Astrocyte (in vitro differentiated cells and primary cell): Measurements from ENCODE around the gene PHF13. TPM values are rescaled to one million over a fixed set of nuclear protein-coding genes. Genes with fewer than 3 reads are reported as not detected.

ENCODE experiments used
- DNase-seq: peaks from one replicate; pipeline ENCODE4 v3.0.0-alpha.2; 2010; ENCODE audit warnings: low read depth
- FAIRE-seq: peaks from 2 replicates; lab custom pipeline; 2011; peaks lifted over from hg19 to GRCh38; lab: Jason Lieb, UNC
- H2AFZ ChIP-seq: 2 replicates; pipeline ENCODE4 v1.6.0; 2012; ENCODE audit warnings: low read depth, low read length, inconsistent platforms
- H3K27ac ChIP-seq: 2 replicates; pipeline ENCODE4 v1.5.1; 2011; ENCODE audit warnings: low read depth, low read length, inconsistent platforms
- H3K27me3 ChIP-seq: 2 replicates; pipeline ENCODE4 v1.6.0; 2011; ENCODE audit warnings: low read length, inconsistent platforms; ENCODE audit not compliant: insufficient read depth
- H3K36me3 ChIP-seq: 2 replicates; pipeline ENCODE4 v1.5.1; 2011; ENCODE audit warnings: low read length, inconsistent platforms; ENCODE audit not compliant: insufficient read depth
- H3K4me1 ChIP-seq: 2 replicates; pipeline ENCODE4 v1.5.1; 2011; ENCODE audit warnings: low read length, inconsistent platforms; ENCODE audit not compliant: insufficient read depth
- H3K4me2 ChIP-seq: 2 replicates; pipeline ENCODE4 v1.6.0; 2012; ENCODE audit warnings: low read length, inconsistent platforms
- H3K4me3 ChIP-seq: 2 replicates; pipeline ENCODE4 v1.5.1; 2011; ENCODE audit warnings: low read depth, mild to moderate bottlenecking, low read length, inconsistent platforms; ENCODE audit not compliant: insufficient read depth
- H3K79me2 ChIP-seq: 2 replicates; pipeline ENCODE4 v1.6.0; 2012; ENCODE audit warnings: mild to moderate bottlenecking, low read length, inconsistent platforms; ENCODE audit not compliant: insufficient read depth
- H3K9ac ChIP-seq: 2 replicates; pipeline ENCODE4 v1.6.0; 2012; ENCODE audit warnings: mild to moderate bottlenecking, low read length, inconsistent platforms
- H3K9me3 ChIP-seq: 2 replicates; pipeline ENCODE4 v1.5.1; 2012; ENCODE audit warnings: low read depth, mild to moderate bottlenecking, low read length, inconsistent platforms; ENCODE audit not compliant: insufficient read depth
- H4K20me1 ChIP-seq: 2 replicates; pipeline ENCODE4 v1.6.0; 2012; ENCODE audit warnings: low read length, inconsistent platforms; ENCODE audit not compliant: insufficient read depth
- H3K27ac Mint-ChIP-seq: one replicate; pipeline ENCODE4 v1.8.0; 2021; ENCODE audit warnings: mild to moderate bottlenecking, mixed read lengths; ENCODE audit not compliant: unreplicated experiment
- H3K27me3 Mint-ChIP-seq: one replicate; pipeline ENCODE4 v1.8.0; 2021; ENCODE audit warnings: low read depth, mixed read lengths; ENCODE audit not compliant: unreplicated experiment
- H3K36me3 Mint-ChIP-seq: one replicate; pipeline ENCODE4 v1.8.0; 2021; ENCODE audit warnings: low read depth, mixed read lengths; ENCODE audit not compliant: unreplicated experiment
- H3K4me1 Mint-ChIP-seq: one replicate; pipeline ENCODE4 v1.8.0; 2021; ENCODE audit warnings: low read depth, mixed read lengths; ENCODE audit not compliant: unreplicated experiment
- H3K4me3 Mint-ChIP-seq: one replicate; pipeline ENCODE4 v1.8.0; 2021; ENCODE audit warnings: mild to moderate bottlenecking, moderate library complexity, mixed read lengths; ENCODE audit not compliant: unreplicated experiment
- H3K9me3 Mint-ChIP-seq: one replicate; pipeline ENCODE4 v1.8.0; 2021; ENCODE audit warnings: mild to moderate bottlenecking, mixed read lengths; ENCODE audit not compliant: unreplicated experiment
- EZH2 ChIP-seq: IDR thresholded peaks from 2 replicates; pipeline ENCODE4 v1.6.1; 2012; ENCODE audit warnings: mild to moderate bottlenecking, low read length, inconsistent platforms; ENCODE audit not compliant: insufficient read depth
- total RNA-seq: library from RNA; stranded (reverse); gene quantifications from 2 replicates; pipeline ENCODE4 v1.2.1, GENCODE V29; 2021
- TF ChIP-seq, protein P1 (sequence below): IDR thresholded peaks from 2 replicates; pipeline ENCODE4 v1.5.1; 2011; ENCODE audit warnings: low read depth, mild to moderate bottlenecking, inconsistent platforms, low read length, moderate library complexity; ENCODE audit not compliant: insufficient read depth

The PHF13 gene
- total RNA-seq, 1 donor from 2014 or later = 23.7 TPM

DNA sequence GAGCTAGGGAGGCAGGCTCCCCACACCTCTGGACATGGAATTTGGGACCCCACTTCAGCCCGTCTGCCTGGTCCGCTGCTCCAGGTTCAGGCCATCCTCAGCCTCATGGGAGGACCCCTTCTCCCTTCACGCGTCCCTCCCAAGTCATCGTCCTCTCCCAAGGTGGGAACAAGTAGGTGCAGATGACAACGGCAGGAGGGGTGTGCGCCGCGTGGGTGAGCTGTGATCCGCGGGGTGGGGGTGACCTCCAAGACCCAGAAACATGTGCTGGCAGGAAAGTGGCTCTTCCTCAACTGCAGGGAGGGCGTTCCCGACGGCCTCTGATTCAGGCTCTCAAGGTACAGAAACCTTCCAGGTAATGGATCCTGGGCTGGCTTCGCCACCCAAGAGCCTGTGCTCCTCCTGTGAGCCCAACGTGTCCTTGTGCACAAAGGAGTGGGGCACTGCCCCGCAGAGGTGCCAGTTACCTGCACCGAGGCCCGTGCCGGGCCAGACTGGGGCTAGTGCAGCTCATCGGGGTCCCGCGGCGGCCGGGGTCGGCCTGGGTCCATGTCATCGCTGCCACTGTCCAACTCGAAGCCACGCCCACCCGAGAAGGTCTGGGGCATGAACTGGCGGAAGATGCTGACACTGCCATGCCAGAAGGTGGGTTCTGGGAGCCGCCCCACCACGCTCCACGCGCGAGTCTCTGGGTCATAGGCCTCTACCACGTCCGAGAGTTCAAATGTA is 20.5 kb upstream of the PHF13 start:
- Mint-ChIP-seq H3K9me3 (no peaks in the 10 kb centered on the region), H3K27me3 (no peaks in the 10 kb centered on the region), H3K36me3 (peaks cover 23% of the 10 kb centered on the region), H3K27ac (no peak overlapping the region), H3K4me1 (peaks cover 2% of the 10 kb centered on the region), H3K4me3 (no peak overlapping the region)
- Histone ChIP-seq H3K9ac (no peak overlapping the region), H3K4me1 (no peaks in the 10 kb centered on the region), H3K79me2 (peaks cover 75% of the 10 kb centered on the region), H3K27me3 (no peaks in the 10 kb centered on the region), H3K9me3 (no peaks in the 10 kb centered on the region), H3K4me2 (no peak overlapping the region), H2AFZ (no peak overlapping the region), H3K36me3 (peaks cover 43% of the 10 kb centered on the region), H4K20me1 (peaks cover 96% of the 10 kb centered on the region), H3K27ac (no peak overlapping the region), H3K4me3 (no peak overlapping the region)
- TF ChIP-seq, protein P1, sequence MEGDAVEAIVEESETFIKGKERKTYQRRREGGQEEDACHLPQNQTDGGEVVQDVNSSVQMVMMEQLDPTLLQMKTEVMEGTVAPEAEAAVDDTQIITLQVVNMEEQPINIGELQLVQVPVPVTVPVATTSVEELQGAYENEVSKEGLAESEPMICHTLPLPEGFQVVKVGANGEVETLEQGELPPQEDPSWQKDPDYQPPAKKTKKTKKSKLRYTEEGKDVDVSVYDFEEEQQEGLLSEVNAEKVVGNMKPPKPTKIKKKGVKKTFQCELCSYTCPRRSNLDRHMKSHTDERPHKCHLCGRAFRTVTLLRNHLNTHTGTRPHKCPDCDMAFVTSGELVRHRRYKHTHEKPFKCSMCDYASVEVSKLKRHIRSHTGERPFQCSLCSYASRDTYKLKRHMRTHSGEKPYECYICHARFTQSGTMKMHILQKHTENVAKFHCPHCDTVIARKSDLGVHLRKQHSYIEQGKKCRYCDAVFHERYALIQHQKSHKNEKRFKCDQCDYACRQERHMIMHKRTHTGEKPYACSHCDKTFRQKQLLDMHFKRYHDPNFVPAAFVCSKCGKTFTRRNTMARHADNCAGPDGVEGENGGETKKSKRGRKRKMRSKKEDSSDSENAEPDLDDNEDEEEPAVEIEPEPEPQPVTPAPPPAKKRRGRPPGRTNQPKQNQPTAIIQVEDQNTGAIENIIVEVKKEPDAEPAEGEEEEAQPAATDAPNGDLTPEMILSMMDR = no peak
- DNase-seq (no peak), FAIRE-seq (no peak)

DNA sequence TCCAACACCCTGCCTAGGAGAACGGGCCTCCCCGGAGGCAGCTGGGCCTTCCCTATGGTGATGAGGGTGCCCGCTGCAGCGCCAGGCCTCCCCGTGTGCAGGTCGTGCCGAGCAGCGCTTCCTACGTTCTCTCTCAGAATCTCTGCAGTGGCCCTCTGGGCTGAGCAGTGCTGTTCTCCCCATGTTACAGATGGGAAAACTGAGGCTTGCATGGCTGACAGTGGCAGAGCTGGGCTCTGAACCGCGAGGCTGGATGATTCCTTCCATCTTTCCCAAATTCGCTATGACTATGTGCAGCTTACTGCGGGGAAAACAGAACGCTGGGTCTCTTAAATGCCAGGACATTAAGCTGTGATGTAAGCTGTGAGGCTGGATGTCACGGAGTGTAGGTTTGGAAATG is 19.7 kb upstream of the PHF13 start:
- DNase-seq (no peak), FAIRE-seq (no peak)
- Mint-ChIP-seq H3K27ac (no peak overlapping the region), H3K9me3 (no peaks in the 10 kb centered on the region), H3K4me1 (peaks cover 2% of the 10 kb centered on the region), H3K36me3 (peaks cover 24% of the 10 kb centered on the region), H3K4me3 (no peak overlapping the region), H3K27me3 (no peaks in the 10 kb centered on the region)
- no peaks in the 10 kb centered on the region for H3K4me1 ChIP-seq
- H2AFZ ChIP-seq = no peak overlapping the region
- H3K4me3 ChIP-seq = no peak overlapping the region
- H4K20me1 ChIP-seq = peaks cover 96% of the 10 kb centered on the region
- H3K27me3 ChIP-seq = no peaks in the 10 kb centered on the region
- H3K36me3 ChIP-seq = peaks cover 43% of the 10 kb centered on the region
- no peak overlapping the region for H3K4me2 ChIP-seq
- no peaks in the 10 kb centered on the region for H3K9me3 ChIP-seq
- H3K79me2 ChIP-seq = peaks cover 79% of the 10 kb centered on the region
- no peak overlapping the region for H3K27ac ChIP-seq
- H3K9ac ChIP-seq = no peak overlapping the region
- TF ChIP-seq, protein P1 = no peak
- TF ChIP-seq EZH2 = no peak

DNA sequence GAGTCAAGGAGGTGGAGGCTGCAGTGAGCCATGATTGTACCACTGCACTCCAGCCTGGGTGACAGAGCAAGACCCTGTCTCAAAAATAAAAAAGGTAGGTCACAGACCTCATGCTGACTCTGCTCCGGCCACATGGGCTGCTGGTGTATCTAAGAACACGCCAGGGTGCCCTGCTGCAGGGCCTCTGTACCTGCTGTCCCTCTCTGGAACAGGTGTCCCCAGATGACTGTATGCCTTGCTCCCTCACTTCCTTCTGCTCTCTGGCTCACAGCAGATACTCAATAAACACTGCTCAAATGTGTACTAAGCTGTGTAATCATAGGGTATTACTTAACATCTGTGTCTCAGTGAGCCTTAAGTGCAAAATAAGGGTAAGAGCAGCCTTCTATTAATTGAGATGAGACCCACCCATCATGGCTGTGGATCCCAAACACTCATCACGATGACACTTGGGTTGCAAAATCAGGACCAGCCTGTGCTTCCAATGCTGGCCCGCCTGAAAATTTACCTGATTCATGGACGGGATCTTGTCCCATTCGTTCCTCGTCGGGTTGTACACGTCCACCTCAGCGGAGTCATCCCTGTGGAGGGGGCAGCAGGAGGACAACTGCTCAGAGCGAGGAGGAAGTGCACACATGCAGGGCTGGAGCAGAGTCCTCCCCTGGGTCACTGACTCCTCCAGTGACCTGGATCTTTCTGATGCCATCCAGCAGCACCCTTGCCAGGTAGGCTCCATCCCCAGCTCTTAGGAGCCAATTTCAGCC is 18.4 kb upstream of the PHF13 start:
- no peak overlapping the region for H3K27ac ChIP-seq
- no peak for TF ChIP-seq EZH2
- TF ChIP-seq, protein P1 = no peak
- peaks cover 38% of the 10 kb centered on the region for H3K36me3 ChIP-seq
- no peak overlapping the region for H3K9ac ChIP-seq
- H3K36me3 Mint-ChIP-seq = peaks cover 19% of the 10 kb centered on the region
- no peak overlapping the region for H3K4me3 Mint-ChIP-seq
- H3K27me3 Mint-ChIP-seq = no peaks in the 10 kb centered on the region
- H3K79me2 ChIP-seq = peaks cover 90% of the 10 kb centered on the region
- no peaks in the 10 kb centered on the region for H3K9me3 ChIP-seq
- DNase-seq (no peak), FAIRE-seq (no peak)
- H3K4me1 Mint-ChIP-seq = peaks cover 9% of the 10 kb centered on the region
- no peaks in the 10 kb centered on the region for H3K27me3 ChIP-seq
- H4K20me1 ChIP-seq = peaks cover 96% of the 10 kb centered on the region
- no peak overlapping the region for H3K4me2 ChIP-seq
- H3K9me3 Mint-ChIP-seq = no peaks in the 10 kb centered on the region
- H3K27ac Mint-ChIP-seq = no peak overlapping the region
- H2AFZ ChIP-seq = no peak overlapping the region
- H3K4me3 ChIP-seq = no peak overlapping the region
- peaks cover 11% of the 10 kb centered on the region for H3K4me1 ChIP-seq
